Activated CD4-positive, alpha-beta T cell treated with anti-CD3 and anti-CD28 coated beads for 48 hours (primary cell): ENCODE data around the gene CEL.

Source experiments
- DNase-seq: peaks from one replicate; pipeline ENCODE4 v3.0.0-alpha.2; 2020

Gene CEL

DNA sequence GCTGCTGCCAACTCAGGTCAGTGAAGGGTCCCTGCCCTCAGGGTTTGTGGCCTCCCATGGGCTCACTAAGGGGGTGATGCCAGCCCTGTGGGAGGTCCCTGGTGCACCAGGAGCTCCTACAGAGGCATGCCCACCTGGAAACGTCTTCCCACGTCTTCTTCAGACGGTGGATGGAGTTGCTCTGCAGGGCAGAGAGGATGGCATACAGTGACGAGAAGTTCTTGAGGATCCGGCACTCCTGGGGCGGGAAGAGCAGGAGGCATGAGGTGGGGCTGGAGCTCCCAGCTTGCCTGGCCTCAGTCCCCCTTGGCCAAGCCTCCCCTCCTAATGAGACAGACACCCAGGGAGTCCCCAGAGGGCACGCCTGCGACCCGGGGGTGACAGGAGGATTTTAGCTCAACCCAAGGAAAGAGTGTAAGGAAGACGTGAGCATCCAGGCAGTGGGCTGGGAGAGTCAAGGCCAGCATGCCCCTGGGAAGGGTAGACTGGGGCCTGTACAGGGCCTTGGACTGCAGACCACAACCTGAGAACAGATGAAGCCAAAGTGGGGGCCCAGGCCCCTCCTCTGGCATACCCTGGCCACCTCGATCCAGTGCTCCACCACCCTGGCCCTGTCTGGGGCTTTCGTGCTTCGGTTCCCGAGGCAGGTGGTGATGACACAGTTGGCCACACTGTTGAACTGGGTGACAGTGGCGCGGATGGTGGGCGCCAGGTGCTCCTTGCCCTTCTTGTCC is 44.9 kb downstream of the CEL start:
- no peak for DNase-seq

DNA sequence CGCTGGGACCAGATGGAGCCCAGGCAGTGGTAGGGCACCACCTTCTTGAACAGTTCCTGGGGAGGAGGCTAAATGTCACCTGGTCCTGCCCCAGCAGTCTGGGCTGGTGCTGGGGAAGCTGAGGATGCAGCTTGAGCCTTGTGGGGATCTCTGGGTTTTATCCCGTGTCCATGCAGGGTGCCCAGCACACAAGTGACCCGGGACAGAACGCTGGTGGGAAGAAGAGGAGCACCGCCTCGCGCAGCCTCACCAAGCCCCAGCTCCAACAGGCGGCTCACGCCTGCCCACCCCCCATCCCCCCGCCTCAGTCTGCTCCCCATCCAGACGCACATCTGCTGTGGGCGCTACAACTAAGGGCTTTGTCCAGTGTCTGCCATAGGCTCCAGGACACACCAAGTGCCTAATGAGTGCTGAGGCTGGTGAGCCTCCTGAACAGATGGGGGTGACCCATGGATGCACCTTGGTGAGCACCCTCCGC is 45.5 kb downstream of the CEL start:
- no peak for DNase-seq

DNA sequence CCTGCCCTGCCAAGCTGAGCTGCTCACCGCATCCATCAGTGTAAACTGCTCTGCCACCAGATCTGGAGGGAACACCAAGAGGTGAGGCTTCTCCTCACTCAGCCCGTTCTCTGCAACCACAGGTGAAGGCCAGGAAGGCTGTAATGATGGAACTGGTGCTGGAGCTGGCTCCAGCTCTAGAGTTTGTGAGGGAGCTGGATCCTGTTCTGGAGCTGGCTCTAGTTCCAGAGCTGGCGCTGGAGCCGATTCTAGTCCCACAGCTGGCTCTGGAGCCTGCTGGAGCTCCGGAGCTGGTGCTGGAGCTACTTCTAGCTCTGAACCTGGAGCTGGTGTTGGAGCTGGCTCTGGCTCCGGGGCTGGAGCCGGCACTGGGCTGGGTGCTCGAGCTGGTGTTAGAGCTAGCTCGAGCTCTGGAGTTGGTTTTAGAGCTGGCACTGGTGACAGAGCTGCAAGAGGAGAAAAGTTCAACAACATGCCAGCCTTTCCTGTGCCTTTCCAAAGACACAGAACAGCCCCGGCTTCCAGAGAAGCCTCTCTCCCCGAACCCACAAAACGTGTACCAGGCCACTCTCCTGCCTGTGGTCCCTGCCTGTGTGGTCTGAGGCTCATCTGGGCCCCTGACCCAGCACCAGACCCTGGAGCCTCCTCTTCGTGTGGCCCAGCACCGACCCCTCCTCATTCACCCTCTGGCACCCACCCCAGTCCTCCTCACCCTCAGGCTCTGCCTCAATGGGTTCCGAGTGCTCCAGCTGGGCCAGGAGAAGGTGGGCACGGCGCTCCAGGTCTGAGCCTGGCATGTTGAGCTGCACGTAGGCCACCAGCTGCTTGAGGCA is 46.4 kb downstream of the CEL start:
- no peak for DNase-seq

DNA sequence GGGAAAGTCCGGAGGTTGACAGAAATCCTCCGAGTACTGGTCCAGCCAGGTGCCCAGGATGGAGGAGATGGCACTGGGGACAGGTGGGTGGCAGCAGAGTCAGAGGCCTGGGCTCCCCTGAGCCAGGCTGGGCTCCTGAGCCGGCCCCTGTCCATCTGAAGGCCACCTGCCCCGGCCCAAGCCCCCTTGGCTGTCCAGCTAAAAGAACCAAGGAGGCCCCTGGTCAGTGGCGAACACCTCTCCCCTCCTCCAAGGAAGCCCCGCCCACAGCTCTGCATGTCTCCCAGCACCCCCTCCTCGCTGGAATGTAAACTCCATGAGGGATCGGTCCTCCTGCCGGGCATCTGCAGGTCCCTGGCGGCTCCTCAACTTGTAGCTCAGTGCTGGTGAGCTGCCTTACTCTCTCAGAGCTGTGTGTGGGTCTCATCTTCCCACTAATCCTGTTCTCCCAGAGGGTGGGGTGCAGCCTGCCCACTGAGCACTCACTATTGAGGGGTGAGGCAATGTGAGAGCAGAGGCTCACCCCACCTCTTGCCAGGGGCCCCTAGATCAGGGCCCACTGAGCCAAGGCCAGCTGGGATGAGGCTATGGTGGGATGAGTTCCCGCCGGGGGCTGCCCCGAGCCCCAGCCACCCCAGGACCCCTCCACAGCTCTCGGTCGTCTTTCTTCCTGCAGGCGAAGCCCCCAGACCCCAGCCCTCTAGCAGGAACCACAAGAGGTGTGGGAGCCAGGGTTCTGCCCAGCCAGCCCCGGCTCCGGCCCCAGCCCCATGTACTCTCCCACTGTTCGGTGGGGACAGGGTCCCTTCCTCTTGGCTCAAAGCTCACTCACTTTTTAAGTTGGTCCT is 47.2 kb downstream of the CEL start:
- DNase-seq: no peak

DNA sequence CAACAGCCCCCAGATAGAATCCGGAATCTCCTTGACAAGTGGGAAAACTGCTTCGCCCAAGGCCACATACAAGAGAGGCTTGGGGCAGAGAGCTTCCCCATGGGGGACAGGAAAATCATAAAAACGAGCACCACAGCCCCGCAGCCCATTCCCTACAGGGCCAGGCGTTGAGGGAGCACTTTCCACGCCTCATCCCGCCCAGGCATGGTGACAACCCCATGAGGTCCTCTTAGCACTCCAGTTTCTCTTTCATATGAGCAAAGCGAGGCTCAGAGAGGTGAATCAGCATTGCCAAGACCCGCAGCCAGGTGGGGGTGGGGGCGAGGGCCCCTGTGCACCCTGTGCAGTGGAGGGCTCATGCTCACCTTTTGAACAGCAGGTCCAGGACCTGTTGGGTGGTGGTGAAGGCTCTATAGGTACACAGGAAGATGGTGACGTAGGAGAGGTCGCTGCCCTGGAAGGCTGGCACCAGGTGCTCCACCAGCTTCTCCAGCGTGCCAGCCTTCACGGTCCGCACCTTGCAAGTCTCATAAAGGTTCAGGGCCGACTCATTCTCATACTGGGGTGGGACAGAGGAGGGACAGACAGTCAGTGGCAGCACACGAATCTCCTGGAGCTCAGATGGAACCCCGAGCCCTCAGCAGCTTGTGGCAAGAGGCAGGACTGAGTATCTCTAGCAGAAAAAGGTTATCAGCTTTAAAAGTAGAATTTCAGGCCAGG is 48.3 kb downstream of the CEL start:
- no peak for DNase-seq

DNA sequence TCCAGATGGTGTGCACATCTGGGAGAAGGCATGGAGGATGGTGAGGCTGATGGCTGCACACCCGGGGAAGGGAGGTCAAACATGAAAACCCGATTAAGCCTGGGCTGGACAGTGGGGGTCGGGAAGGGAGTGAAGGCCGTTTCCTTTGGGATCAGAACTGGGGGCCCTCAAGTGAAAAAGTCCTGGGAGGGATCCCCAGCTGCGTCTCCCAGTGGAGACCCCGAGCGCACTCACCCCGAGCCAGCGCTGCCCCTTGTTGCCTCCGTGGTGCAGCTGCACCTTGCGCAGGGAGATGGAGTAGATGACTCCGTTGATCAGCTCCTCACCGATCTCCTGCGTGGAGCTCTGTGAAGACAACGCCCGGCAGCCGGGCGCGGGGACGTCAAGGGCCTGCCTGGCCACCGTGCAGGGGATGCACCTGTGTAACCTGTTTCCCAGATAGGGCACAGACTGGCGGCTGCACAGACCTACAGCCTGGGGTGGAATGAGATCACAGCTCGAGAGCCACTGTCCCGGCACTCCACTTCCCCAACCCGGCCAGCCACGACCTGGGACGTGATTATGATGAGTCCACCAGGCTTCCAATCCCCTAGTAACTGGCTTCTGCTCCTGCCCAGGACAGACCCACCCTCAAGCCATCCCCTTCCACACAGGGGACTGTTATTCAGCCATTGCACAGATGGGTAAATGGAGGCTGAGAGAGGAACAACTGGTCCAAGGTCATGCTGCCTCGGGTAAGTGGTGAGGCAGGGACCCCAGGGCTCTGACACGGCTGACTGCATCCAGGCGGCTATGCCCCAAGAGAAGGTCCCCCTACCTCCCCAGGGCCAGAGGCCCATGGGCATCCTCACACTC is 50.3 kb downstream of the CEL start:
- no peak for DNase-seq

DNA sequence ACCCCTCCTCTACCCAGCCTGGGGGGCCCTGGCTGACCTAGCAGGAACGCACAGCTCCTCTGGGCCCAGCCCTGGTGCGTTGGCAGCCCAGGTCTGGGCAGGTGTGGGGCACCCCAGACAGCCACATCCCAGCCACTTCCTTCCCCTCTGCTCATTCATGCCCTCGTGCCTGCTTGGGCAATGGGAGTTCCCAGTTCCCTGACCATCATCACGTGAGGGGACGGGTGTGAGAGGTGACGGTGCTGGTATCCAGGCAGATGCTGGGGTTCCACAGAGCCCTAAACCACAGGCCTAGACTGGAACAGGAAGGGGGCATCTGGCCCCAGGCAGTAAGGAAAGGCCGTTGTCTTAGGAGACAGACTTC is 50.9 kb downstream of the CEL start:
- no peak for DNase-seq

DNA sequence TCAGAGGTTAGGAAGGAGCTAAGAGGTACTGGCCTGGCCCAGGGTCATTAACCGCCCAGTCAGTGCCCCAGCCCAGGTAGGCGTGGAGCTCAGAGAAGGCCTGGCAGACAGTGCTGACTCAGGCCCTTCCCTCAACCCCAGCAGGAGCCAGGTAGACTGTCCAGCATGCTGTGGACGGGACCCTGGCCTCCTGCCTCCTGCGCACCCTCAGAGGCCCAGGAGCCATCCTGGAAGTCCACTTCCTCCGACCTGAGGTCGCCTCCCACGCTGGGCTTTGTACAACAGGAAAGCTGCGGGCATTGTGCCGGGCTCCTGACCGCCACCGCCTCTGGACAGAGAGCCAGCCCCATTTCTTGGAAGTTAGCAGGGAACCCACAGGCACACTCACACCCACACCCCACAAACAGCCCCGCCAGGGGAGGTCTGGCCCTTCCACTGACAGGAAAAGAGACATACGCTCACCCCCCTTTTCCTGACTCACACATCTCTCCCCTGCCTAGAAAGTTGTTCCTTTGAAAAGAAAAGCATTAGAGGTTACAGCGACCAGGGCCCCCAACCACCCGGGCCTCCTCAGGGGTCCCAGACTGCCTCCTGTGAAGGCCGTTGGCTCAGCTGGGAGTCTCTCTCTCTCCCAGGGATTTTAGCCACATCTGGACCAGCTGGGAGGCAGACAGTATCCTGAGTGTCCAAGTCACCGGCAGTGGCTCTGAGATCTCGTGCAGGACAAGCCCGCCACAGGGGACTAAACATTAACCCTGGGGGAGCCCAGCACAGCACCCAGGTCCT is 51.6 kb downstream of the CEL start:
- DNase-seq: peak; percentile 35

DNA sequence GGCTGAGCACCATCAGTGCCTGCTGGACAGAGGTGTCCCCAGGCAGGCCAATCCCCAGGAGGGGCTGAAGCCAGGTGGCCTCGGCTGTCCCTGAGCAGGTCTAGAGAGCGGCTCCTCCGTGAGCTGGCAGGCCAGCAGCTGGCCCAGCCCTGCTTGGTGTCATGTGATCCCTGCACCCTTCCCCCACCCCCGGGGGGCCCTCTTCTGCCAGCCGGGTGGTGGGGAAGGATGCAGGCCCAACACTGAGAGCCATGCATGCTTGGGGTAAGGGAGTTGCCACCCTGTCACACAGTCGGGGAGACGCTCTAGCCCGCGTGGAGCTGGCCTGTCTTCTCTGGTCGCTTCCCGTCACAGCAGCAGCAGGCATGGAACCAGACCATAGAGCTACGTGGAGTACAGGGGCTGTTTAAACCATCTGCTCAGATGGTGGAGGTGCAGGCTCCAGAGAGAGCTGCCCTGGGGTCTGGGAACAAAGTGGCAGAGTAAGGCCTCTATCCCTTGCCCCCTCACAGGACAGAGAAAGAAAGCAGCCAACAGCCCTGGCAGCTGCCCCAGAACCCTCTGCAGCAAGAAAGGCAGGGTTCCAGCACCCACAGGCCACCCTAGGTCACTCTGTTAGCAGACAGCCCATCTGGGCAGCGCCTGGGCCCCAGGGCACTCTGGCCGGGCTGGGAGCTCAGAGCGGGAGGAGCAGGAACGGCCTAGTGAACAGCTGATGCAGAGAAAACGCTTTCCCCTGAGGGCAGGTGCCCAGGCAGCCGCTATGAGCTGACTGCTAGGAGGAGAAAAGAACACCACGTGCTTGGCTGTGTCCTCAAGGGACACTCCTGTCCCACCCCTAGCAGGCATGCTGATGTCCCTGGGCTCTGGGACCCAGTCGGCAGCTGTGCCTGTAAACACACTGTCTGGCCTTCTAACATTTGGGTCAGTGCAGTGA is 52.4 kb downstream of the CEL start:
- no peak for DNase-seq

DNA sequence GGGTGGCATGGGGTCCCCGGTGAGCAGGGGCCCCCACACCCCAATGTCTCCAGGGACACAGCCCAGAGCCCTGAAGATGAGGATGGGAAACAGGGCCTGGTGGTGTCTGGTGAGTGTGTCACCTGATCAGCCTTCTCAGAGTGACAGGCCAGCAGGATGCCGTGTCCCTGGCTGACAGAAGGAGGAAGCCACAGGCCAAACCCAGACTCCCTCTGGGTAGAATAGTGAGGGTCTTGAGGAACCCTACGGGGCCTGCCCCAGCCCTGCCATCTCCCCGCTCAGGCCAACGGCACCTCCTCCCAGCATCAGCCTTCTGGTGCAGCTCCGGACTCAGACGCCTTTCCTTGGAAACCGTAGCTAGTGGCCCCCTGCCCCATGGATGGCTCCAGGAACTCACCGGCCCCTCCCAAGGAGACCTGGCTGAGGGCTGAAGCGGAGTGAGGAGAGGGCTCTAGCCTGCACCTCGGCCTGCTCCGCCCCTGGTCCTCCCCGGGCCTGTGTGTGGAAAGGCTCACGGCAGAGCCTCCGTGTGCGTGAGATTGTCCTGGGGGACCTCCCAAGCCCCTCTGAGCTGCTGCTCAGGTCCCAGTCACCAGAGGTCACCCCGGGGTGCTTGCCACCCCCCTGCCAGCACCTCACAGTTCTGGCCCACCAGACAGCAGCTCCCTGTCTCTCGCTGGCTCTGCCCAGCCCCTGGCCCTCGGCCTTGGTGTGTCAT is 53.3 kb downstream of the CEL start:
- DNase-seq: no peak

DNA sequence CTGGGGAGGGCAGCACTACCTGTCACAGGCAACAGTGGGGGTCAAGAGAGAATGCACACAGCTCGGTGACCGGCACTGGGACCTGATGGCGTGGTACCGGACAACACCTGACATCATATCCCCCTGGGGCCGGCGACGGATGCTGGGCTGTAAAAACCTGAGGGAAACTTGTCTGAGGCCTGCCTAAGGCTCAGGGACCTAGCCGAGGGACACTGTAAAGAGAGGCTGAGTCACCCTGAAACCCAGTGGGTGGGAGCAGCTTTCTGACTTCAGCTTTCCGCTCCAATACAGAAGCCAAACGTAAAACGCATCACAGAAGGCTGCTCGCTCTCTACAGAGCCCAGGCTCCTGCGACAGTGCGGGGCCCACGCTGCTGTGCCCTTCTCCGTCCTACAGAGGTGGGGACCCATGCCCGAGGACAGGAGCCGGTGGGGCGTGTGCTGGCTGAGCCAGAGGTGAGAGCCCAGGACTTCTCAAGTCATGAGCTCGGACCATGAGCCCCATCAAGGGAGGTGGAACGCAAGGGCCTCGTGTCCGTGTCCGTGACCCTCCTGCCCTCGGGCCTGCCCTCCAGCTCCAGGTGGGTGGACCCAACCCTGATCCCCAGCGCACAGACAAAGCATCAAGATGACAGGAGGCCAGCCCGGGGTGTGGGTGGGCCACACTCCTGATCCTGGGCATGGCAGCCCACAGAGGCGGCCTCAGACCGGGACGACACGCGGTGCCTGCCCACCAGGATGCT is 54.0 kb downstream of the CEL start:
- DNase-seq: peak; percentile 83

DNA sequence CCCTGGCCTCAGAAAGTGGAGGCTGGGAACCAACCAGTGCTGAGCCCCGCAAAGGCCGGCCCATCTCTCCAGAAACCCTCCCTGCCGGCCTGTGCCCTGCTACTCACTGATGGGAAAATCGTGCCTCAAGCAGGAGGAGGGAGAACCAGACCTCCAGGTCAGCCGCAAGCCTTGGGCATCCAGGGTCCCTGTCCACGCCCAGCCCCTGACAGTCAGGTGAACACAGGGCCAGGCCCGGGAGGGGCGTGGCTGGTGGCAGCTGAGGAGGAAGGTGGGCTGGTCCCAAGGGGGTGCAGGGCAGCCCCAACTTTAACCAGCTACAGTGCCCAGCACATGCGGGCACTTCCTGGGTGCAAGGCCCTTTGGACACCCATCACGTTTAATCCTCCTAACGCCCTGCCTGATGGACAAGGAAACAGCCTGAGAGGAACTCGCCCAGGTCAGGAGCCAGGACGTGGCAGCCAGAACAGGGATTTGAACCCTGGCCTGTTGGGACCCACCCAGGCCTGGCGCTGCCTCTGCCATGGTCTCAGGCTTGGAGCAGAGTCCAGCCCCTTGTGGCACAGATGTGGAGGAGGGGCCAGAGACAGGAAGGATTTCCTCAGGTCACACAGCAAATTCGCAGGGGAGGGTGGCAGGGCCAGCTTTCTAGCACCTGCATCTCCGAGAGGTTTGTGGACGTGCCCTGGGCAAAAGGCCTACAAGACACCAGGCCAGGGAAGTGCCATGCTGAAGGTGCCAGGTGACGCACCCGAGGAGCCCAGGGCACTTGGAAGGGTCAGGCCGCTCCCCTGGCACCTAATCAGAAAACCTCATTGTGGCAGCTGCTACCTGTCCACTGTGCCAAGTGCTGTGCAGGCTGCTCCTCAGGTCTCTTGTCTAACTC is 54.8 kb downstream of the CEL start:
- DNase-seq: no peak

DNA sequence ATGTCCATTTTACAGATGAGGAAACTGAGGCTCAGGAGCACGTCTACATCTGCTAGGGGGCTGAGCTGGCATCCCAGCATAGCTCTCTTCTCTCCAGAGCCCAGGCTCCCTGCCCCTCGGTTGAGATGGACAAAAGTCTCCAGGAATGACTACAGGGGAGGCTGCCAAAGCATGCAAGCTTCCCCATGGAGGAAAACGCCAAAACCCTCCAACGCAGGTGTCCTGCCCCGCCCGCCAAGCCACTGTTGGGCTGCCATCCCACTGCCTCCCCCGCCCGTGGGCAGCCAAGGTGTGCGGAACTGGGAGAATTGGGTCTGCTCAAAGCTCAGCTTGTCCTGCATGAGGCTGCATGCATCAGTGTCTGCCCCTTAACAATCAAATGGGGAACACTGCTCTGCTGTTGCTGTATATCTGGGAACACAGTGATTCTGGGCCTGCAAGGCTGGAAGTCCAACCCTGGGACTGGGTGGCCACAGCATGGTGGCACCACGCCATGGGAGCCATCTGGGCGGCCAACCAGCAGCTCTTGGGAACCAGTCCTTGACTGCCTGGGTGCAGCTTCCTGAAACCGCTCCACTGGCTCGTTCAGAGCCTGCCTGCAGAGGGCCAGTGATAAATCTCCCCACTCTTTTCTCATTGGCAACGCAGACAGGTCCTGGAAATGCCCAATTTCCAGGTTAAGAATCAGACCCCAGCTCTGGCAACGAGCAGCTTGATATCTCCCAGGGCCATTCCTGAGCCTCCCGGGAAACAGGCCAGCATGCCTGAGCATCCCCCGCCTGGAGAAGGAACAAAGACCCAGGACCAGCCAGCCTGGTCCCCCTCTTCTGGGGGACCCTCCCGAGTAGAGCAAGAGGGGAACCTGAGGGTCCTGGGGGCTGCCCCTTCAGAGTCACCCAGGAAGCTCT is 55.7 kb downstream of the CEL start:
- no peak for DNase-seq

DNA sequence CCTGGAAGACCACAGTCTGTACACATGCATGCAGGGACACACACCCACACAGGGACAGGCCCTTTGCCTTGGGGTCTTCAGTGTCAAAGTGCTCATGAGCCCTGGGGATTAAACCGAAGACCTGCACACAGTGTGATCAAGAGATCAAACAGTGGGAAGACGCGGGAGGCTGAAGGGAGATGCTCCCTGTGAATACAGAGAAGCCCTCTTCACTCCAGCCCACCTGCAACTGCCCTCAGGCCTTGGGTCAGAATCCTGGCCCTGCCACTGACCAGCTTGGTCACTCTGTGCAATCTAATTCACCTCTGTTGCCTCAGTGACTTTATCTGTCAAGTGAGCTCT is 56.4 kb downstream of the CEL start:
- no peak for DNase-seq

DNA sequence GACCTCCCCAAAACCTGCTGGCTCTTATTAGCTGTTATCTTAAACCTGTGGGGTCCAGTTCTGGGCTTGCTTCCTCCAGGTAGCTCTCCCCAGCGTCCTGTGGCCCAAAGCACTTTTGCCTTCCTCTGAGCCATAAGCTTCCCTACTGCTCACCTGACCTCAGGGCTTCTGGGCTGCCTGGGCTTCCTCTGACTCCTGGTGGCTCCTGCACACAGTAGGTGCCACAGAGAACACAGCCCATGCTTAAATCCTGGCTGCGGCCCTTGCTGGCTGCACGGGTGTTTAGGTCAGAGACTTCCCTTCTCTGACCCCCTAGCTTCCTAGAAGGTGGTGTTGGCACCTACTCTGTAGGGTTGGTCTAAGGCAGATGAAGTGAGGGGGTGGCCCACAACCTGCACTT is 56.8 kb downstream of the CEL start:
- no peak for DNase-seq
